ENCODE data around the gene FSTL1. TPM values are rescaled to one million over a fixed set of nuclear protein-coding genes. Genes with fewer than 3 reads are reported as not detected.
A peak's percentile ranks its signal among the peaks of the same experiment; 100 is the strongest.

The FSTL1 gene
- total RNA-seq, 1 donor from 2014 or later: 2,574 TPM

DNA sequence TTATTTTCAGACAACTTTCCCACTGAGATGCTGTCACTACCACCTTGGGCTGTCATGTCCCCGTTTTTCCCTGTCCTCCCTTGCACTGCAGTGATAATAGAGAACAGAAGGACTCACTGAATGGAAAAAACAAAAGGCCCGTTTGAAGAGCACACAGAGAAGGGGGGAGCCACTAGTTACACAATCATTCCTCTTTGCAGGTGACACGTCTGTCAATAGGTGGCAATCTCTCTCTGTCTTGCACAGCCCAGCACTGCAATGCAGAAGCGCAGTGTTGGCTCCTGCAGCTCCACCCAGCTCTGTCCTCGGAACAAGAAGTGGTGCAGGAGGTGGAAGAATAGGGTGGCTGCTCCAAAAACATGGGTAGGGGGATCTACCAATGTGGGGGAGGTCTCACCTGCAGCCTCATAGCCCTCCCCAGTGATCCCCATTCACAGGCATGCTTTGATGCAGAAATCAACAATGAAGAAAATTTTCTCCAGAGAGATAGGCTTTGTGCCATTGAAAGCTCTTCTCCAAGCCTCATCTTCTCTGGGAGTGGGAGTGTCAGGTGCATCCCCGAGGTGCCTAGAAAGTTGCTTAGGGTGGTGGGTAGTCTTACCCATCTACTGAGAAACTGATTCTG lies 31.8 kb downstream of the FSTL1 start:
- Mint-ChIP-seq H3K4me3 (ENCODE audit: unreplicated experiment) (no peak overlapping the region), H3K27ac (ENCODE audit: unreplicated experiment) (peak overlapping the region; percentile 92), H3K36me3 (ENCODE audit: unreplicated experiment) (peaks cover 25% of the 10 kb centered on the region), H3K27me3 (ENCODE audit: unreplicated experiment) (no peaks in the 10 kb centered on the region), H3K4me1 (ENCODE audit: unreplicated experiment) (peaks cover 68% of the 10 kb centered on the region), H3K9me3 (ENCODE audit: unreplicated experiment) (no peaks in the 10 kb centered on the region)
- TF ChIP-seq, protein P1, sequence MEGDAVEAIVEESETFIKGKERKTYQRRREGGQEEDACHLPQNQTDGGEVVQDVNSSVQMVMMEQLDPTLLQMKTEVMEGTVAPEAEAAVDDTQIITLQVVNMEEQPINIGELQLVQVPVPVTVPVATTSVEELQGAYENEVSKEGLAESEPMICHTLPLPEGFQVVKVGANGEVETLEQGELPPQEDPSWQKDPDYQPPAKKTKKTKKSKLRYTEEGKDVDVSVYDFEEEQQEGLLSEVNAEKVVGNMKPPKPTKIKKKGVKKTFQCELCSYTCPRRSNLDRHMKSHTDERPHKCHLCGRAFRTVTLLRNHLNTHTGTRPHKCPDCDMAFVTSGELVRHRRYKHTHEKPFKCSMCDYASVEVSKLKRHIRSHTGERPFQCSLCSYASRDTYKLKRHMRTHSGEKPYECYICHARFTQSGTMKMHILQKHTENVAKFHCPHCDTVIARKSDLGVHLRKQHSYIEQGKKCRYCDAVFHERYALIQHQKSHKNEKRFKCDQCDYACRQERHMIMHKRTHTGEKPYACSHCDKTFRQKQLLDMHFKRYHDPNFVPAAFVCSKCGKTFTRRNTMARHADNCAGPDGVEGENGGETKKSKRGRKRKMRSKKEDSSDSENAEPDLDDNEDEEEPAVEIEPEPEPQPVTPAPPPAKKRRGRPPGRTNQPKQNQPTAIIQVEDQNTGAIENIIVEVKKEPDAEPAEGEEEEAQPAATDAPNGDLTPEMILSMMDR (IDR thresholded peaks at IDR 0.05): peak; percentile 57
- no peak for DNase-seq (ENCODE audit: extremely low spot score, unreplicated experiment)

DNA sequence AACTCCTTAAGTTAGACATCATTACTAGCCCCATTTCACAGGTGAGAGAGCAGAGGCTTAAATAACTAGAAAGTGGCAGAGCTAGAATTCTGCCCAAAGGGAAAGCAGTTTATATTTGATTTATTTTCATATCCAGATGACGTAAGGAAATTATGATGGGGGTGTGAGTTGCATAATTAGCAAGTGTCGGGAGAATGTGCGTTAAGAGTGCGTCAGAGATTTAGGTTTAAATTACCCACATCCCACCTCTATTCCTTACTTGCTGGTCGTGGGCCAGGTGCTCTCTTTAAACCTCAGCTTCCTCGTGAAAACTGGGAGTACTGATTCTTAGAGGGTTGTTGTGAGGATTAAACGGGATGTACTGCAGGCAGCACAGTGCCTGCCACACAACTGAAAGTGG lies 32.3 kb downstream of the FSTL1 start:
- peaks cover 21% of the 10 kb centered on the region for H3K36me3 Mint-ChIP-seq (ENCODE audit: unreplicated experiment)
- H3K4me1 Mint-ChIP-seq (ENCODE audit: unreplicated experiment): peaks cover 63% of the 10 kb centered on the region
- H3K27me3 Mint-ChIP-seq (ENCODE audit: unreplicated experiment): no peaks in the 10 kb centered on the region
- H3K27ac Mint-ChIP-seq (ENCODE audit: unreplicated experiment): peak overlapping the region; percentile 92
- TF ChIP-seq, protein P1 (IDR thresholded peaks at IDR 0.05): no peak
- DNase-seq (ENCODE audit: extremely low spot score, unreplicated experiment): no peak
- H3K4me3 Mint-ChIP-seq (ENCODE audit: unreplicated experiment): no peak overlapping the region
- no peaks in the 10 kb centered on the region for H3K9me3 Mint-ChIP-seq (ENCODE audit: unreplicated experiment)

DNA sequence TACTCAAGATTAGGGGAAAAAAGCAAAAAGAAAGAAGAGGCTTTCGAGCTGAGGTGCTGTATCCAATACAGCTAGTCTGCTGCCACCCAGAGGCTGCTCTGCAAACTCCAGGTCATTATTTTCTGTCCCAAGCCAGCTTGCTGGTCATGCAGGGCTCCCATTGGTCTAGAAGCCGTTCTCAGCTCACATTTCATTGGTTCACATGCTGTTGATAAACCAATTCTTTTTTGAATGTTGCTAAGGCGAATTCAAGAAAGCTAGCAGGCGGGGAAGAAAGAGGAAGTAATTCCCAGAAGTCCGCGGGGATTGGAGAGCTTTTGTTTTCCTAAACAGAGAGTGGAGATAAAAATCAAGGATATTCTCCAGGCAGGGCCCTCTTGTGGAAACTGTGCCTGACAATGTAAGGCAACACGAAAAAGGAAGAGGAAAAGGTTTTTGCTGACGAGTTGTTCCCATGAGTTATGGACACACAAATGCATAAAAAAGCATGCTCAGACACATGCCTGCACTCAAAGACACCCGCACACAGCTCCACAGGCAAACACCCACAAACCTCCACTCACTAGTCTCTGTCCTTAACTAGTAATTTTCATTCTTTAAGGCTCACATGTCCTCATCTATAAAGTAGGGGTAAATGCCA lies 33.4 kb downstream of the FSTL1 start:
- peaks cover 57% of the 10 kb centered on the region for H3K4me1 Mint-ChIP-seq (ENCODE audit: unreplicated experiment)
- peak; percentile 96 for DNase-seq (ENCODE audit: extremely low spot score, unreplicated experiment)
- H3K36me3 Mint-ChIP-seq (ENCODE audit: unreplicated experiment): peaks cover 23% of the 10 kb centered on the region
- H3K4me3 Mint-ChIP-seq (ENCODE audit: unreplicated experiment): peak overlapping the region; percentile 59
- TF ChIP-seq, protein P1 (IDR thresholded peaks at IDR 0.05): peak; percentile 93
- H3K27me3 Mint-ChIP-seq (ENCODE audit: unreplicated experiment): no peaks in the 10 kb centered on the region
- no peaks in the 10 kb centered on the region for H3K9me3 Mint-ChIP-seq (ENCODE audit: unreplicated experiment)
- H3K27ac Mint-ChIP-seq (ENCODE audit: unreplicated experiment): peak overlapping the region; percentile 92

DNA sequence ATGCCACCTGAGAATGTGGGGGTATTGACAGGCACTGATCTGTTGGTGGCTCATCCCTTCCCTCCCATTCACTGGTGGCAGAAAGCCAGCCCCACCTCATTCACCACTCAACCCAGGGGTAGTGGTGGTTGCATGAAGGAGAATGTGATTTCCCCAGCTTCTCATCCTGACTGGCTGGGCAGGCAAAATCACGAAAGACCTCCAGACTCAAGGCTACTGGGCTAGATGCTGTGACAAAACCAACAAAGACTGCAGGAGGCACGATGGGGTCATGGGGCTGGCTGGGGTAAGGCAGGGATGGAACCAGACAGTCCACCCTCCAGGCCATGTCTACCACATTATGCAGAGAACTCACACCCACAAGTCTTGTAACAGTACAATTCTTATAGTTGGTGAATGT lies 33.9 kb downstream of the FSTL1 start:
- Mint-ChIP-seq H3K9me3 (ENCODE audit: unreplicated experiment) (no peaks in the 10 kb centered on the region), H3K27me3 (ENCODE audit: unreplicated experiment) (no peaks in the 10 kb centered on the region), H3K4me1 (ENCODE audit: unreplicated experiment) (peaks cover 54% of the 10 kb centered on the region), H3K36me3 (ENCODE audit: unreplicated experiment) (peaks cover 27% of the 10 kb centered on the region), H3K27ac (ENCODE audit: unreplicated experiment) (peak overlapping the region; percentile 92), H3K4me3 (ENCODE audit: unreplicated experiment) (peak overlapping the region; percentile 59)
- TF ChIP-seq, protein P1 (IDR thresholded peaks at IDR 0.05): no peak
- no peak for DNase-seq (ENCODE audit: extremely low spot score, unreplicated experiment)

DNA sequence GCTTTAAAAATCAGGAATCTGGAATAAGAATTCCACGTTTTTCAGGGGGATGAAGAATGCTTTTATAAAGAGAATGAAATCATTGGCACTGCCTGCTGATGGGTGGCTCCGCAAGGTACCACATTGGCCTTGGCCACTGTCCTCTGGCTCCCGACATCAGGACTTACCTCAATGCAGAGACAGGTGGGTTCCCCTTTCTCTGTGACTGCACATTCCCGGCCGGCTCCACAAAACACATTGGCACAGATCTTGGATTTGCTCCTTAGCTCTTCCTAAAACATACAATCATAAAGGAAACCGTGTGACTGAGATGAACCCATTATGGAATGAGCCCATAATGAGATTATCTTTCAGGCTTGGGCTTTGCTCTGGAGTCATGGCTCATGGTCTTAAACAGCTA lies 35.0 kb downstream of the FSTL1 start:
- DNase-seq (ENCODE audit: extremely low spot score, unreplicated experiment): no peak
- H3K9me3 Mint-ChIP-seq (ENCODE audit: unreplicated experiment): no peaks in the 10 kb centered on the region
- TF ChIP-seq, protein P1 (IDR thresholded peaks at IDR 0.05): no peak
- H3K36me3 Mint-ChIP-seq (ENCODE audit: unreplicated experiment): peaks cover 31% of the 10 kb centered on the region
- peaks cover 44% of the 10 kb centered on the region for H3K4me1 Mint-ChIP-seq (ENCODE audit: unreplicated experiment)
- no peaks in the 10 kb centered on the region for H3K27me3 Mint-ChIP-seq (ENCODE audit: unreplicated experiment)
- H3K4me3 Mint-ChIP-seq (ENCODE audit: unreplicated experiment): no peak overlapping the region
- peak overlapping the region; percentile 92 for H3K27ac Mint-ChIP-seq (ENCODE audit: unreplicated experiment)
